ENCODE measurements around the gene E2F4.

E2F4 gene

GRCh38 chr16:67200491-67200890 is 8.5 kb downstream of the E2F4 start:
- no peaks in the 10 kb centered on the region for H3K36me3 ChIP-seq (ENCODE audit: low read length)
- no peaks in the 10 kb centered on the region for H3K9me2 ChIP-seq (replicated peaks; ENCODE audit: insufficient read depth, low read length)
- no peaks in the 10 kb centered on the region for H4K20me1 ChIP-seq (ENCODE audit: low read depth, low read length)
- H3K27ac ChIP-seq (ENCODE audit: low read depth, low read length): no peak overlapping the region
- no peaks in the 10 kb centered on the region for H3K79me2 ChIP-seq (ENCODE audit: insufficient read depth, low read length)
- no peak overlapping the region for H3K4me2 ChIP-seq (ENCODE audit: low read depth, low read length, poor library complexity, severe bottlenecking)
- H2AFZ ChIP-seq (ENCODE audit: low read depth, low read length, severe bottlenecking): no peak overlapping the region
- no peak overlapping the region for H3K4me3 ChIP-seq (ENCODE audit: insufficient read depth, low read length, poor library complexity, severe bottlenecking)
- TF ChIP-seq EZH2phosphoT487 (conservative IDR thresholded peaks at IDR 0.05; ENCODE audit: low read length): no peak
- no peak for TF ChIP-seq CTCF (IDR thresholded peaks at IDR 0.05; ENCODE audit: insufficient read depth, low read length, poor library complexity, severe bottlenecking)
- no peaks in the 10 kb centered on the region for H3K9me3 ChIP-seq (ENCODE audit: insufficient read depth, low read length)
- no peaks in the 10 kb centered on the region for H3F3A ChIP-seq (ENCODE audit: insufficient read depth)
- H3K9ac ChIP-seq (ENCODE audit: low read length): no peak overlapping the region
- no peaks in the 10 kb centered on the region for H3K27me3 ChIP-seq (ENCODE audit: low read length)

- H3K27ac ChIP-seq (ENCODE audit: low read depth, low read length): no peak overlapping the region
- H3K9me2 ChIP-seq (replicated peaks; ENCODE audit: insufficient read depth, low read length): no peaks in the 10 kb centered on the region
- no peak overlapping the region for H3K4me2 ChIP-seq (ENCODE audit: low read depth, low read length, poor library complexity, severe bottlenecking)
- H3K9ac ChIP-seq (ENCODE audit: low read length): no peak overlapping the region
- H3K27me3 ChIP-seq (ENCODE audit: low read length): no peaks in the 10 kb centered on the region
- TF ChIP-seq EZH2phosphoT487 (conservative IDR thresholded peaks at IDR 0.05; ENCODE audit: low read length) (no peak), CTCF (IDR thresholded peaks at IDR 0.05; ENCODE audit: insufficient read depth, low read length, poor library complexity, severe bottlenecking) (no peak)
- no peaks in the 10 kb centered on the region for H4K20me1 ChIP-seq (ENCODE audit: low read depth, low read length)
- H3K9me3 ChIP-seq (ENCODE audit: insufficient read depth, low read length): no peaks in the 10 kb centered on the region
- H3F3A ChIP-seq (ENCODE audit: insufficient read depth): no peaks in the 10 kb centered on the region
- no peak overlapping the region for H2AFZ ChIP-seq (ENCODE audit: low read depth, low read length, severe bottlenecking)
- no peaks in the 10 kb centered on the region for H3K36me3 ChIP-seq (ENCODE audit: low read length)
- no peak overlapping the region for H3K4me3 ChIP-seq (ENCODE audit: insufficient read depth, low read length, poor library complexity, severe bottlenecking)
- no peaks in the 10 kb centered on the region for H3K79me2 ChIP-seq (ENCODE audit: insufficient read depth, low read length)
Observed at GRCh38 chr16:67201411-67202345, 9.7 kb downstream of the E2F4 start.

GRCh38 chr16:67202426-67202825 is 10.5 kb downstream of the E2F4 start:
- H3K9ac ChIP-seq (ENCODE audit: low read length): no peak overlapping the region
- H3K27ac ChIP-seq (ENCODE audit: low read depth, low read length): no peak overlapping the region
- no peaks in the 10 kb centered on the region for H3K79me2 ChIP-seq (ENCODE audit: insufficient read depth, low read length)
- H3K9me2 ChIP-seq (replicated peaks; ENCODE audit: insufficient read depth, low read length): no peaks in the 10 kb centered on the region
- H3K27me3 ChIP-seq (ENCODE audit: low read length): no peaks in the 10 kb centered on the region
- no peak overlapping the region for H2AFZ ChIP-seq (ENCODE audit: low read depth, low read length, severe bottlenecking)
- TF ChIP-seq EZH2phosphoT487 (conservative IDR thresholded peaks at IDR 0.05; ENCODE audit: low read length) (no peak), CTCF (IDR thresholded peaks at IDR 0.05; ENCODE audit: insufficient read depth, low read length, poor library complexity, severe bottlenecking) (no peak)
- H3K9me3 ChIP-seq (ENCODE audit: insufficient read depth, low read length): no peaks in the 10 kb centered on the region
- H3K4me2 ChIP-seq (ENCODE audit: low read depth, low read length, poor library complexity, severe bottlenecking): no peak overlapping the region
- H3F3A ChIP-seq (ENCODE audit: insufficient read depth): no peaks in the 10 kb centered on the region
- H3K4me3 ChIP-seq (ENCODE audit: insufficient read depth, low read length, poor library complexity, severe bottlenecking): no peak overlapping the region
- H4K20me1 ChIP-seq (ENCODE audit: low read depth, low read length): no peaks in the 10 kb centered on the region
- no peaks in the 10 kb centered on the region for H3K36me3 ChIP-seq (ENCODE audit: low read length)

All from SU-DHL-6 (cell line).